ENCODE measurements around the gene MED13L. TPM values are rescaled to one million over a fixed set of nuclear protein-coding genes. Genes with fewer than 3 reads are reported as not detected.

MED13L gene
- total RNA-seq, 1 experiment from 2014 or later: 89.0 TPM

DNA sequence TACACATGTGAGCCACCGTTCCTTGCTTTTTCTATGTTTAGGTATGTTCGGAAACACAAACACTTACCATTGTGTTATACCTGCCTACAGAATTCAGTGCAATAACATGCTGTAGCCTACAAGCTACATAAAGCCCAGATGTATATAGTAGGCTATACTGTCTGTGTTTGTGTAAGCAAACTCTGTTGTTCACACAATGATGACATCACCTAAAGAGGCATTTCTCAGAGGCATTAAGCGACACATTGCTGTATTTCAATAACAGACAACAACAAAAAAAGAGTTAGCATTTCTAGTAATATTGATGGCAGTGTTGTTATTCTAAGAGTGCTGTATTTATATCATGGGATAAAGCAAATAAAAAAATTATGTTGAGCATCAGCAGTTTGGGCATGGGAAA lies 70.2 kb downstream of the MED13L start:
- Mint-ChIP-seq H3K36me3 (ENCODE audit: insufficient read depth, unreplicated experiment) (no peaks in the 10 kb centered on the region), H3K4me3 (ENCODE audit: low read depth, unreplicated experiment) (no peak overlapping the region), H3K9me3 (ENCODE audit: low read depth, unreplicated experiment) (no peaks in the 10 kb centered on the region), H3K4me1 (ENCODE audit: low read depth, unreplicated experiment) (no peaks in the 10 kb centered on the region), H3K27me3 (ENCODE audit: unreplicated experiment) (no peaks in the 10 kb centered on the region), H3K27ac (ENCODE audit: unreplicated experiment) (no peak overlapping the region)
- DNase-seq: no peak
- TF ChIP-seq, protein P1, sequence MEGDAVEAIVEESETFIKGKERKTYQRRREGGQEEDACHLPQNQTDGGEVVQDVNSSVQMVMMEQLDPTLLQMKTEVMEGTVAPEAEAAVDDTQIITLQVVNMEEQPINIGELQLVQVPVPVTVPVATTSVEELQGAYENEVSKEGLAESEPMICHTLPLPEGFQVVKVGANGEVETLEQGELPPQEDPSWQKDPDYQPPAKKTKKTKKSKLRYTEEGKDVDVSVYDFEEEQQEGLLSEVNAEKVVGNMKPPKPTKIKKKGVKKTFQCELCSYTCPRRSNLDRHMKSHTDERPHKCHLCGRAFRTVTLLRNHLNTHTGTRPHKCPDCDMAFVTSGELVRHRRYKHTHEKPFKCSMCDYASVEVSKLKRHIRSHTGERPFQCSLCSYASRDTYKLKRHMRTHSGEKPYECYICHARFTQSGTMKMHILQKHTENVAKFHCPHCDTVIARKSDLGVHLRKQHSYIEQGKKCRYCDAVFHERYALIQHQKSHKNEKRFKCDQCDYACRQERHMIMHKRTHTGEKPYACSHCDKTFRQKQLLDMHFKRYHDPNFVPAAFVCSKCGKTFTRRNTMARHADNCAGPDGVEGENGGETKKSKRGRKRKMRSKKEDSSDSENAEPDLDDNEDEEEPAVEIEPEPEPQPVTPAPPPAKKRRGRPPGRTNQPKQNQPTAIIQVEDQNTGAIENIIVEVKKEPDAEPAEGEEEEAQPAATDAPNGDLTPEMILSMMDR (IDR thresholded peaks at IDR 0.05; ENCODE audit: unreplicated experiment): no peak
- CTCF ChIA-PET: no interaction called here
- intact Hi-C loops (cut with micrococcal nuclease; ENCODE audit: unreplicated experiment): no loop called here
- no TSS peak for BruUV-seq (replicated peaks)

DNA sequence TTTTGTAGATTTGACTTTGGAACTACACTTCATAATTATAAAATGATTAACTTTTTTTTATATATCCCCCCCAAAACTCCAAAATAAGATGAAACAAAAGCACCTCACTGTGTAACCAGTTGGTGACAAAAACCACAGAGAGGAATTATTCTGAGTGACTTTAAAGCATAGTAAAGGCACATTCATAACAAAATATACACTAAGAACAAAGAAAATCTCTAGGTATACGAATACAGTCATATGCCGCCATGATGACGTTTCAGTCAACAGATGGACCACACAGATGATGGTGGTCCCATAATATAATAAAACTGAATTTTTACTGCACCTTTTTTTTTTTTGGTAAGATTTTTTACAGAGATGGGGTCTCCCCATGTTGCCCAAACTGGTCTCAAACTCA lies 70.7 kb downstream of the MED13L start:
- Mint-ChIP-seq H3K27ac (ENCODE audit: unreplicated experiment) (no peak overlapping the region), H3K9me3 (ENCODE audit: low read depth, unreplicated experiment) (no peaks in the 10 kb centered on the region), H3K27me3 (ENCODE audit: unreplicated experiment) (no peaks in the 10 kb centered on the region), H3K36me3 (ENCODE audit: insufficient read depth, unreplicated experiment) (no peaks in the 10 kb centered on the region), H3K4me3 (ENCODE audit: low read depth, unreplicated experiment) (no peak overlapping the region), H3K4me1 (ENCODE audit: low read depth, unreplicated experiment) (no peaks in the 10 kb centered on the region)
- TF ChIP-seq, protein P1 (IDR thresholded peaks at IDR 0.05; ENCODE audit: unreplicated experiment): no peak
- BruUV-seq (replicated peaks): no TSS peak
- no peak for DNase-seq
- intact Hi-C loops (cut with micrococcal nuclease; ENCODE audit: unreplicated experiment): no loop called here
- CTCF ChIA-PET: no interaction called here

DNA sequence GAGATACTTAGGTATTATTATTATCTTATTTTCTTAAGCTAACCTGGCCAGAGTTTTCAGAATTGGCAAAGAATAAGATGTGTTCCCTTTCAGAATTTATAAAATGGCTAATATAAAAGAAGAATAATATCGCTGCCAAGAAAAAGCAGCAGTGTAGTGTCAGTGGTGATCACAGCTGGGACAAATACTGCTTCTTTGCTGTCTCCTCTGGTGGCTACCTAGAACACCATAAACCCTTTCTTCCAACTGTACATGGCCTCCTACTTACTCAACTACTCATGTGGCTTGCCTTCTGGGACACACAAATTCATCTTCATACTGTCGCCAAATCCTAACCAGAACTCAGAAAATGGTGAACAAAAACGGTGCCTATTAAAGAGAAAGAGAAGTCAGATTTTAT lies 72.7 kb downstream of the MED13L start:
- CTCF ChIA-PET: no interaction called here
- no TSS peak for BruUV-seq (replicated peaks)
- no peaks in the 10 kb centered on the region for H3K4me1 Mint-ChIP-seq (ENCODE audit: low read depth, unreplicated experiment)
- DNase-seq: no peak
- H3K27ac Mint-ChIP-seq (ENCODE audit: unreplicated experiment): no peak overlapping the region
- H3K9me3 Mint-ChIP-seq (ENCODE audit: low read depth, unreplicated experiment): no peaks in the 10 kb centered on the region
- intact Hi-C loops (cut with micrococcal nuclease; ENCODE audit: unreplicated experiment): no loop called here
- no peaks in the 10 kb centered on the region for H3K36me3 Mint-ChIP-seq (ENCODE audit: insufficient read depth, unreplicated experiment)
- H3K27me3 Mint-ChIP-seq (ENCODE audit: unreplicated experiment): no peaks in the 10 kb centered on the region
- TF ChIP-seq, protein P1 (IDR thresholded peaks at IDR 0.05; ENCODE audit: unreplicated experiment): no peak
- H3K4me3 Mint-ChIP-seq (ENCODE audit: low read depth, unreplicated experiment): no peak overlapping the region

DNA sequence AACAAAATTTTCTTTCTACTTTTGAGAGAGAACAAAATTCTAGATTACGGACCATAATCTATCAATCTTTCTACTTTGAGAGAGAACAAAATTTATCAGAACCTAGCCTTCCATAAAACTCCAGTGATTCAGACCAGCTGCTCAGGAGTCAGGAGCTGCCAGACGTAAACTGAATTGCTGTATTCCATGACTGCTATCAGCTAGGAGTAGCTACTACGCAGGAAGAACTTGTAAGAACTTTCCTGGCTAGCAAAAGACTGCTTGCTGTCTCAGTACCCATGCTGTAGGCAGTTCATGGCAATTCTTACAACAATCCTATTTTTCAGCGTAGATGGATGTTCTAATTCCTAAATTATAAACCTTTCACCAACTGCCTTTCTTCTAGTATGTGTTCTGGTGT lies 73.3 kb downstream of the MED13L start:
- Mint-ChIP-seq H3K27ac (ENCODE audit: unreplicated experiment) (no peak overlapping the region), H3K36me3 (ENCODE audit: insufficient read depth, unreplicated experiment) (no peaks in the 10 kb centered on the region), H3K27me3 (ENCODE audit: unreplicated experiment) (no peaks in the 10 kb centered on the region), H3K4me3 (ENCODE audit: low read depth, unreplicated experiment) (no peak overlapping the region), H3K4me1 (ENCODE audit: low read depth, unreplicated experiment) (no peaks in the 10 kb centered on the region), H3K9me3 (ENCODE audit: low read depth, unreplicated experiment) (no peaks in the 10 kb centered on the region)
- no peak for DNase-seq
- intact Hi-C loops (cut with micrococcal nuclease; ENCODE audit: unreplicated experiment): no loop called here
- CTCF ChIA-PET: no interaction called here
- no TSS peak for BruUV-seq (replicated peaks)
- TF ChIP-seq, protein P1 (IDR thresholded peaks at IDR 0.05; ENCODE audit: unreplicated experiment): no peak
